Liver (tissue), 3 donors: Measurements from ENCODE around the gene NPPC.
A peak's percentile ranks its signal among the peaks of the same experiment; 100 is the strongest.

Experiments used
- CTCF ChIP-seq: fragments of 150-350 bp; IDR thresholded peaks from 2 replicates; pipeline ENCODE4 v1.5.1; 2017; ENCODE audit warnings: improper control_type of control experiment, low read depth, low read length; ENCODE audit not compliant: missing input control
- EGR1 ChIP-seq, 2 donors: IDR thresholded peaks; 2 replicates each; pipeline ENCODE4 v1.6.1; 2016 to 2018; ENCODE audit warnings: antibody characterized with exemption in 2 of 2, low read depth in 2 of 2
- GABPA ChIP-seq, 2 donors: IDR thresholded peaks in 1 of 2; conservative IDR thresholded peaks in 1 of 2; 2 replicates each; pipeline ENCODE4 v1.6.1; 2016; ENCODE audit warnings: antibody characterized with exemption in 2 of 2, mild to moderate bottlenecking in 1 of 2, moderate library complexity in 1 of 2
- JUND ChIP-seq, 2 donors: IDR thresholded peaks; 2 replicates each; pipeline ENCODE4 v1.6.1; 2016; ENCODE audit warnings: antibody characterized with exemption in 2 of 2
- RAD21 ChIP-seq, 2 donors: IDR thresholded peaks; 2 replicates each; pipeline ENCODE4 v1.6.1; 2016; ENCODE audit warnings: antibody characterized with exemption in 2 of 2, mild to moderate bottlenecking in 2 of 2
- TAF1 ChIP-seq: conservative IDR thresholded peaks from 2 replicates; pipeline ENCODE4 v1.6.1; 2016; ENCODE audit warnings: antibody characterized with exemption, mild to moderate bottlenecking
- donor health status: healthy.
- donor health status: healthy.

- TF ChIP-seq CTCF (no peak), GABPA (IDR thresholded peaks at IDR 0.05 in 1 of 2, conservative IDR thresholded peaks at IDR 0.05 in 1 of 2) (peak in 1 of 2 donors; percentile 28), TAF1 (no peak), JUND (IDR thresholded peaks at IDR 0.05) (peak in 1 of 2 donors; percentile 38), RAD21 (IDR thresholded peaks at IDR 0.05) (no peak), EGR1 (IDR thresholded peaks at IDR 0.05; ENCODE audit: low read depth in 2 of 2) (no peak)
These were observed 16.0 kb upstream of the NPPC start for GRCh38 chr2:231942180-231942579.
